ENCODE measurements around the gene GRK3.

DNA sequence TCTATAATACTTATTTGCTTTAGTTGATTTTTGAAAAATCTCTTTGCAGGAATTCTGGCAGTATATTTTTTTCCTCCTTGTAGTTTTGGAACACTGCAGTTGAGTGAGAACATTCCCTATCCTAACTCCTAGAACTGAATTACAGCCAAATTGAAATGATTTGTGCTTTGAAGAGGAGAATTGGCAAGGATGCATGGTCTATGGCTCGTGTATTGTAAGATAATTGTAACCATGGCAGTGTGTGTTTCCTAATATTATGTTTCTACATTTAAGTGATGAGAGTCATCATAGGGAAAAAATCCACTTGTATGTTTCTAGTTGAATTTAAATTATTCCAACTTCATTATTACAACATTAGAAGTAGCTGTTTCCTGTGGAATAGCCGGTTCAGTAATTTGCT is 96.6 kb downstream of the GRK3 start:
- TF ChIP-seq MYC (IDR thresholded peaks at IDR 0.05; ENCODE audit: low read depth, low read length) (no peak), FOS (IDR thresholded peaks at IDR 0.05; ENCODE audit: borderline replicate concordance, insufficient read depth, low read length) (no peak), EZH2 (IDR thresholded peaks at IDR 0.05; ENCODE audit: borderline replicate concordance, low read depth, low read length, severe bottlenecking) (no peak), POLR2A (IDR thresholded peaks at IDR 0.05; ENCODE audit: low read depth, low read length) (no peak)
- TF ChIP-seq, protein P1, sequence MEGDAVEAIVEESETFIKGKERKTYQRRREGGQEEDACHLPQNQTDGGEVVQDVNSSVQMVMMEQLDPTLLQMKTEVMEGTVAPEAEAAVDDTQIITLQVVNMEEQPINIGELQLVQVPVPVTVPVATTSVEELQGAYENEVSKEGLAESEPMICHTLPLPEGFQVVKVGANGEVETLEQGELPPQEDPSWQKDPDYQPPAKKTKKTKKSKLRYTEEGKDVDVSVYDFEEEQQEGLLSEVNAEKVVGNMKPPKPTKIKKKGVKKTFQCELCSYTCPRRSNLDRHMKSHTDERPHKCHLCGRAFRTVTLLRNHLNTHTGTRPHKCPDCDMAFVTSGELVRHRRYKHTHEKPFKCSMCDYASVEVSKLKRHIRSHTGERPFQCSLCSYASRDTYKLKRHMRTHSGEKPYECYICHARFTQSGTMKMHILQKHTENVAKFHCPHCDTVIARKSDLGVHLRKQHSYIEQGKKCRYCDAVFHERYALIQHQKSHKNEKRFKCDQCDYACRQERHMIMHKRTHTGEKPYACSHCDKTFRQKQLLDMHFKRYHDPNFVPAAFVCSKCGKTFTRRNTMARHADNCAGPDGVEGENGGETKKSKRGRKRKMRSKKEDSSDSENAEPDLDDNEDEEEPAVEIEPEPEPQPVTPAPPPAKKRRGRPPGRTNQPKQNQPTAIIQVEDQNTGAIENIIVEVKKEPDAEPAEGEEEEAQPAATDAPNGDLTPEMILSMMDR (IDR thresholded peaks at IDR 0.05; ENCODE audit: extremely low read depth in 1 of 2, insufficient read depth in 1 of 2, low read depth in 1 of 2, low read length in 2 of 2), result no peak
